ENCODE measurements around the gene AFF4. TPM values are rescaled to one million over a fixed set of nuclear protein-coding genes. Genes with fewer than 3 reads are reported as not detected.

Gene AFF4
- polyA plus RNA-seq, 1 of the 3 experiments (the other 2 are of a cell fraction) = 8.1 TPM

DNA sequence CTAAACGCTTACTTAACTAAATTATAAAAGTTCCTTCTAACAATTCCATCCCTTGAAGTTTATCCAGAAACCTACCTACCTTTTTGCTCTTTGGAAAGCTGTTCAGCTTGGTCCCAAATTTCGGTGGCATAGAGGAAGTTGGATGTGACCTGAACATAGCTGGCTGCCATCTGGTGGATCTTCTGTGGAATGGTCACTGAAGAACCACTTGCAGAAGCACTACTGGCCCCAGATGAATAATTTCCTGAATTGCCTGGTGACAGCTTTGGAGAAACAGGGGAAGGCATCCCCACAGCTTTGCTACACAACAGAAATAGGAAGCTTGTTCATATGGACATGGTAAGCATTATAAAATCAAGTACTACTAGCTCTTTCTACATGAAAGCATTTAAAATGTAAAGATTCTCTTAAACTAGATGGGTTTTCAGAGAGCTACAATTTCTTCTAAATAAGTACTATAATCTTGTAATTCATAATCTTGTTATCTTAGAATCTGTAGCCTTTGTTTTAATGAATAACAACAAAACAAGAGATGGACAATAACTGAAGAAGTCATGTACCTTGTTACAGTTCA lies 80.1 kb downstream of the AFF4 start (continued):
- TF ChIP-seq, protein P1, sequence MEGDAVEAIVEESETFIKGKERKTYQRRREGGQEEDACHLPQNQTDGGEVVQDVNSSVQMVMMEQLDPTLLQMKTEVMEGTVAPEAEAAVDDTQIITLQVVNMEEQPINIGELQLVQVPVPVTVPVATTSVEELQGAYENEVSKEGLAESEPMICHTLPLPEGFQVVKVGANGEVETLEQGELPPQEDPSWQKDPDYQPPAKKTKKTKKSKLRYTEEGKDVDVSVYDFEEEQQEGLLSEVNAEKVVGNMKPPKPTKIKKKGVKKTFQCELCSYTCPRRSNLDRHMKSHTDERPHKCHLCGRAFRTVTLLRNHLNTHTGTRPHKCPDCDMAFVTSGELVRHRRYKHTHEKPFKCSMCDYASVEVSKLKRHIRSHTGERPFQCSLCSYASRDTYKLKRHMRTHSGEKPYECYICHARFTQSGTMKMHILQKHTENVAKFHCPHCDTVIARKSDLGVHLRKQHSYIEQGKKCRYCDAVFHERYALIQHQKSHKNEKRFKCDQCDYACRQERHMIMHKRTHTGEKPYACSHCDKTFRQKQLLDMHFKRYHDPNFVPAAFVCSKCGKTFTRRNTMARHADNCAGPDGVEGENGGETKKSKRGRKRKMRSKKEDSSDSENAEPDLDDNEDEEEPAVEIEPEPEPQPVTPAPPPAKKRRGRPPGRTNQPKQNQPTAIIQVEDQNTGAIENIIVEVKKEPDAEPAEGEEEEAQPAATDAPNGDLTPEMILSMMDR (IDR thresholded peaks at IDR 0.05) = peak; percentile 73

DNA sequence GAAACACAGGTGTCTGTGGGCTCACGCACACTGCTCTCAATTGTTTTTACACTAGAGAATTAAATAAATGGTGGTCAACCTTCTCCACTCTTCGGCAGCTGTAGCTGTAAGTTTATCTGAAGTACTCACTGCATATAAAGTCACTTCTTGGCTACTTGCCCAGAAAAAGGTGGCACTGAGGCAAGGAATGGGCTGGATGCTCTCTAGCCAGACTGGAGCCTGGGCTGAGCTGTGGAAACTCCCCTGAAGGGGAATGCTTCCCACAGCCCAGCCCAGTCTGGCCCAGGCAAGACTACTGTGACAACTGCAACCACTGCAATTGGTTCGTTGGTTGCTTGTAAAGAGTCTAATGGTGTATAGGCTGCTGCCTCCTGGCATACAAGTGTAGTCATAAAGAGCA lies 85.5 kb downstream of the AFF4 start:
- H3K9me3 ChIP-seq = no peaks in the 10 kb centered on the region
- H3K4me2 ChIP-seq = no peak overlapping the region
- H3K4me3 ChIP-seq (ENCODE audit: low read depth in 2 of 2, low read length in 1 of 2) = no peak overlapping the region
- ChIA-PET POLR2A (no interaction called here), CTCF (interaction anchor here (0.8 kb wide), 1 partner anchor 58 kb away, joined by 5 read pairs; no protein-coding TSS in a partner anchor)
- no peak for DNase-seq
- H3F3A ChIP-seq (replicated peaks; ENCODE audit: insufficient read depth) = peaks cover 16% of the 10 kb centered on the region
- 0 out of 2 replicates have a peak, but pooled peaks cover 3% of the 10 kb centered on the region for H4K20me1 ChIP-seq (ENCODE audit: insufficient read depth)
- H3K79me2 ChIP-seq (ENCODE audit: insufficient read depth) = no peaks in the 10 kb centered on the region; the same call in 1 of the 2 replicates
- no peak overlapping the region for H2AFZ ChIP-seq (ENCODE audit: low read depth)
- peaks cover 0 to 4% of the 10 kb centered on the region in 2 experiments; a peak in 2 of 4 replicates for H3K4me1 ChIP-seq (ENCODE audit: control insufficient read depth in 1 of 2, insufficient read depth in 2 of 2, low read depth in 1 of 2, low read length in 1 of 2)
- H3K27me3 ChIP-seq (ENCODE audit: insufficient read depth) = no peaks in the 10 kb centered on the region
- no peaks in the 10 kb centered on the region for H3K9me2 ChIP-seq
- H3K9ac ChIP-seq = no peak overlapping the region
- peak; percentile 10; the same call in 1 of the 2 replicates for TF ChIP-seq NFIC (IDR thresholded peaks at IDR 0.05; ENCODE audit: borderline replicate concordance)
- TF ChIP-seq, protein P2, sequence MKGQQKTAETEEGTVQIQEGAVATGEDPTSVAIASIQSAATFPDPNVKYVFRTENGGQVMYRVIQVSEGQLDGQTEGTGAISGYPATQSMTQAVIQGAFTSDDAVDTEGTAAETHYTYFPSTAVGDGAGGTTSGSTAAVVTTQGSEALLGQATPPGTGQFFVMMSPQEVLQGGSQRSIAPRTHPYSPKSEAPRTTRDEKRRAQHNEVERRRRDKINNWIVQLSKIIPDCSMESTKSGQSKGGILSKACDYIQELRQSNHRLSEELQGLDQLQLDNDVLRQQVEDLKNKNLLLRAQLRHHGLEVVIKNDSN (IDR thresholded peaks at IDR 0.05; ENCODE audit: borderline replicate concordance, low read depth) = no peak
- 74% methylated on average over 3 of the region's 3 CpGs for WGBS (ENCODE audit: low lambda C conversion rate)
- H3K36me3 ChIP-seq (replicated peaks in 1 of 2; ENCODE audit: control insufficient read depth in 1 of 2, insufficient read depth in 2 of 2, low read length in 1 of 2) = peaks cover 87 to 91% of the 10 kb centered on the region in 2 experiments
- H3K27ac ChIP-seq (ENCODE audit: low read depth in 2 of 2, low read length in 1 of 2) = no peak overlapping the region

DNA sequence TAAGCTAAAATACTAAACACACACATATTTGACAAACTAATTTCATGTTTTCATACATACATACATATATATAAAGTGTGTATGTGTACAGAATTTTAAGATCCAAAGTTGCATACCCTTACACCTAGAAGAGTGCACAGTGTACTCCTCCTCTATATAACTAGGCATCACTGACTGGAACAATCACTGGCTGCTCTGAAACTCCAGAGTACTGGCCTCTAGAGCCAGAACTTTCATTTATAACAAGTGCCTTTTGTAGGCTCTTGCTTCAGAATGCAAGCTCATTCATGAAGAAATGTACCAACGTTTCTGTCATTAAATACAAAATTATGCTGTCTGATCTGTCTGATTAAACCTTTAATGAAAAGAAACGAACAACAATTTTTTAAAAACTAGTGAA lies 86.0 kb downstream of the AFF4 start:
- Histone ChIP-seq H3K79me2 (ENCODE audit: insufficient read depth) (no peaks in the 10 kb centered on the region; the same call in 1 of the 2 replicates), H3K4me3 (ENCODE audit: low read depth in 2 of 2, low read length in 1 of 2) (no peak overlapping the region), H3K9ac (no peak overlapping the region), H3K4me2 (no peak overlapping the region), H2AFZ (ENCODE audit: low read depth) (no peak overlapping the region), H3K4me1 (ENCODE audit: control insufficient read depth in 1 of 2, insufficient read depth in 2 of 2, low read depth in 1 of 2, low read length in 1 of 2) (peaks cover 0 to 4% of the 10 kb centered on the region in 2 experiments; a peak in 2 of 4 replicates), H3K9me2 (no peaks in the 10 kb centered on the region), H3F3A (replicated peaks; ENCODE audit: insufficient read depth) (peaks cover 14% of the 10 kb centered on the region), H3K27me3 (ENCODE audit: insufficient read depth) (no peaks in the 10 kb centered on the region), H4K20me1 (ENCODE audit: insufficient read depth) (0 out of 2 replicates have a peak, but pooled peaks cover 3% of the 10 kb centered on the region), H3K9me3 (no peaks in the 10 kb centered on the region), H3K27ac (ENCODE audit: low read depth in 2 of 2, low read length in 1 of 2) (peak overlapping the region in 1 of 2 experiments; percentile 35; a peak in 1 of 4 replicates), H3K36me3 (replicated peaks in 1 of 2; ENCODE audit: control insufficient read depth in 1 of 2, insufficient read depth in 2 of 2, low read length in 1 of 2) (peaks cover 82 to 92% of the 10 kb centered on the region in 2 experiments)
- no peak for DNase-seq
- WGBS (ENCODE audit: low lambda C conversion rate) = 63% methylated on average over 2 of the region's 2 CpGs
- POLR2A ChIA-PET = no interaction called here
- CTCF ChIA-PET = interaction anchor here (0.8 kb wide), 3 partner anchors 48 to 286 kb away, joined by 3 to 5 read pairs (median 3); no protein-coding TSS in a partner anchor
- TF ChIP-seq, protein P3, sequence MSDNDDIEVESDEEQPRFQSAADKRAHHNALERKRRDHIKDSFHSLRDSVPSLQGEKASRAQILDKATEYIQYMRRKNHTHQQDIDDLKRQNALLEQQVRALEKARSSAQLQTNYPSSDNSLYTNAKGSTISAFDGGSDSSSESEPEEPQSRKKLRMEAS (IDR thresholded peaks at IDR 0.05; ENCODE audit: low read depth) = no peak
- TF ChIP-seq GABPA (IDR thresholded peaks at IDR 0.05; ENCODE audit: low read depth) (no peak), FOXJ3 (CRISPR knock-in tag; IDR thresholded peaks at IDR 0.05) (no peak), FOSL2 (IDR thresholded peaks at IDR 0.05; ENCODE audit: borderline replicate concordance, low read depth) (no peak), RCOR1 (IDR thresholded peaks at IDR 0.05; ENCODE audit: low read length) (no peak), YY1 (IDR thresholded peaks at IDR 0.05; ENCODE audit: low read depth) (no peak), JUND (IDR thresholded peaks at IDR 0.05) (no peak), RXRA (IDR thresholded peaks at IDR 0.05; ENCODE audit: borderline replicate concordance, low read depth) (no peak), TAF1 (IDR thresholded peaks at IDR 0.05; ENCODE audit: borderline replicate concordance, low read depth, low read length) (no peak), SMC3 (IDR thresholded peaks at IDR 0.05; ENCODE audit: low read depth, low read length) (no peak)
- TF ChIP-seq, protein P4, sequence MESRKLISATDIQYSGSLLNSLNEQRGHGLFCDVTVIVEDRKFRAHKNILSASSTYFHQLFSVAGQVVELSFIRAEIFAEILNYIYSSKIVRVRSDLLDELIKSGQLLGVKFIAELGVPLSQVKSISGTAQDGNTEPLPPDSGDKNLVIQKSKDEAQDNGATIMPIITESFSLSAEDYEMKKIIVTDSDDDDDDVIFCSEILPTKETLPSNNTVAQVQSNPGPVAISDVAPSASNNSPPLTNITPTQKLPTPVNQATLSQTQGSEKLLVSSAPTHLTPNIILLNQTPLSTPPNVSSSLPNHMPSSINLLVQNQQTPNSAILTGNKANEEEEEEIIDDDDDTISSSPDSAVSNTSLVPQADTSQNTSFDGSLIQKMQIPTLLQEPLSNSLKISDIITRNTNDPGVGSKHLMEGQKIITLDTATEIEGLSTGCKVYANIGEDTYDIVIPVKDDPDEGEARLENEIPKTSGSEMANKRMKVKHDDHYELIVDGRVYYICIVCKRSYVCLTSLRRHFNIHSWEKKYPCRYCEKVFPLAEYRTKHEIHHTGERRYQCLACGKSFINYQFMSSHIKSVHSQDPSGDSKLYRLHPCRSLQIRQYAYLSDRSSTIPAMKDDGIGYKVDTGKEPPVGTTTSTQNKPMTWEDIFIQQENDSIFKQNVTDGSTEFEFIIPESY (IDR thresholded peaks at IDR 0.05; ENCODE audit: borderline replicate concordance, low read depth) = no peak
- TF ChIP-seq, protein P2 (IDR thresholded peaks at IDR 0.05; ENCODE audit: borderline replicate concordance, low read depth) = no peak
- TF ChIP-seq, protein P5, sequence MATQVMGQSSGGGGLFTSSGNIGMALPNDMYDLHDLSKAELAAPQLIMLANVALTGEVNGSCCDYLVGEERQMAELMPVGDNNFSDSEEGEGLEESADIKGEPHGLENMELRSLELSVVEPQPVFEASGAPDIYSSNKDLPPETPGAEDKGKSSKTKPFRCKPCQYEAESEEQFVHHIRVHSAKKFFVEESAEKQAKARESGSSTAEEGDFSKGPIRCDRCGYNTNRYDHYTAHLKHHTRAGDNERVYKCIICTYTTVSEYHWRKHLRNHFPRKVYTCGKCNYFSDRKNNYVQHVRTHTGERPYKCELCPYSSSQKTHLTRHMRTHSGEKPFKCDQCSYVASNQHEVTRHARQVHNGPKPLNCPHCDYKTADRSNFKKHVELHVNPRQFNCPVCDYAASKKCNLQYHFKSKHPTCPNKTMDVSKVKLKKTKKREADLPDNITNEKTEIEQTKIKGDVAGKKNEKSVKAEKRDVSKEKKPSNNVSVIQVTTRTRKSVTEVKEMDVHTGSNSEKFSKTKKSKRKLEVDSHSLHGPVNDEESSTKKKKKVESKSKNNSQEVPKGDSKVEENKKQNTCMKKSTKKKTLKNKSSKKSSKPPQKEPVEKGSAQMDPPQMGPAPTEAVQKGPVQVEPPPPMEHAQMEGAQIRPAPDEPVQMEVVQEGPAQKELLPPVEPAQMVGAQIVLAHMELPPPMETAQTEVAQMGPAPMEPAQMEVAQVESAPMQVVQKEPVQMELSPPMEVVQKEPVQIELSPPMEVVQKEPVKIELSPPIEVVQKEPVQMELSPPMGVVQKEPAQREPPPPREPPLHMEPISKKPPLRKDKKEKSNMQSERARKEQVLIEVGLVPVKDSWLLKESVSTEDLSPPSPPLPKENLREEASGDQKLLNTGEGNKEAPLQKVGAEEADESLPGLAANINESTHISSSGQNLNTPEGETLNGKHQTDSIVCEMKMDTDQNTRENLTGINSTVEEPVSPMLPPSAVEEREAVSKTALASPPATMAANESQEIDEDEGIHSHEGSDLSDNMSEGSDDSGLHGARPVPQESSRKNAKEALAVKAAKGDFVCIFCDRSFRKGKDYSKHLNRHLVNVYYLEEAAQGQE (IDR thresholded peaks at IDR 0.05; ENCODE audit: low read depth, low read length) = no peak
